Kidney epithelial cell (primary cell): ENCODE measurements around the gene FANCE. TPM values are rescaled to one million over a fixed set of nuclear protein-coding genes. Genes with fewer than 3 reads are reported as not detected.

Experiments used
- DNase-seq: peaks from one replicate; pipeline ENCODE4 v3.0.0-alpha.2; 2010; ENCODE audit warnings: low read depth
- H3K27me3 ChIP-seq: 2 replicates; pipeline ENCODE4 v1.6.0; 2011; ENCODE audit warnings: low read length; ENCODE audit not compliant: control insufficient read depth, insufficient read depth
- H3K36me3 ChIP-seq: 2 replicates; pipeline ENCODE4 v1.5.1; 2011; ENCODE audit warnings: low read length; ENCODE audit not compliant: control insufficient read depth, insufficient read depth
- H3K4me3 ChIP-seq: 2 replicates; pipeline ENCODE4 v1.5.1; 2011; ENCODE audit warnings: low read depth, mild to moderate bottlenecking, control low read depth, low read length
- total RNA-seq: library from RNA; depleted of rRNA; stranded (reverse); fragments of >200 nt; gene quantifications from 2 replicates; pipeline ENCODE4 v1.2.3, GENCODE V29; 2015
- TF ChIP-seq, protein P1 (sequence below): IDR thresholded peaks from 2 replicates; pipeline ENCODE4 v1.5.1; 2011; ENCODE audit warnings: mild to moderate bottlenecking, moderate library complexity, low read length, control low read depth, inconsistent platforms; ENCODE audit not compliant: insufficient read depth, poor library complexity, severe bottlenecking

FANCE gene
- total RNA-seq, 1 donor from 2014 or later = 5.8 TPM

DNA sequence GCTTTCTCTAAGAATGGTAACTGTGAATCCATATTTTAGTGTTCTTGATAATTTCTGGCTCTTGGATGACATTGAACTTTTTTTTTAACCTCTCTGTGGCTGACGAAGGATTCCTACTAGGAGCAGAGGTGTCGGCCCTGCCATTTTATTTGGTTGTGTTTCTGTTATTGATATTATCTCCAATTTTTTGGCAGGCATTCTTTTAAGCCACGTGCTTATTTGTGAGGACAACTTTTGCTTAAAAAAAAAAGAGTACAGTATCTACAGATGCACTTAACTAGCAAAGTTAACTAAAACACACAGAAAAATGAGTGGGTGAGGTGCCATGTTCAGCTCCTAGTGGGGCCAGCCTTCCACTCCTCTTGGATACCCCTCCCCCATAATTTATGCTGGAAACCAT lies 1.1 kb downstream of the FANCE start:
- no peaks in the 10 kb centered on the region for H3K36me3 ChIP-seq
- TF ChIP-seq, protein P1, sequence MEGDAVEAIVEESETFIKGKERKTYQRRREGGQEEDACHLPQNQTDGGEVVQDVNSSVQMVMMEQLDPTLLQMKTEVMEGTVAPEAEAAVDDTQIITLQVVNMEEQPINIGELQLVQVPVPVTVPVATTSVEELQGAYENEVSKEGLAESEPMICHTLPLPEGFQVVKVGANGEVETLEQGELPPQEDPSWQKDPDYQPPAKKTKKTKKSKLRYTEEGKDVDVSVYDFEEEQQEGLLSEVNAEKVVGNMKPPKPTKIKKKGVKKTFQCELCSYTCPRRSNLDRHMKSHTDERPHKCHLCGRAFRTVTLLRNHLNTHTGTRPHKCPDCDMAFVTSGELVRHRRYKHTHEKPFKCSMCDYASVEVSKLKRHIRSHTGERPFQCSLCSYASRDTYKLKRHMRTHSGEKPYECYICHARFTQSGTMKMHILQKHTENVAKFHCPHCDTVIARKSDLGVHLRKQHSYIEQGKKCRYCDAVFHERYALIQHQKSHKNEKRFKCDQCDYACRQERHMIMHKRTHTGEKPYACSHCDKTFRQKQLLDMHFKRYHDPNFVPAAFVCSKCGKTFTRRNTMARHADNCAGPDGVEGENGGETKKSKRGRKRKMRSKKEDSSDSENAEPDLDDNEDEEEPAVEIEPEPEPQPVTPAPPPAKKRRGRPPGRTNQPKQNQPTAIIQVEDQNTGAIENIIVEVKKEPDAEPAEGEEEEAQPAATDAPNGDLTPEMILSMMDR = no peak
- H3K4me3 ChIP-seq = no peak overlapping the region
- DNase-seq = no peak
- no peaks in the 10 kb centered on the region for H3K27me3 ChIP-seq

DNA sequence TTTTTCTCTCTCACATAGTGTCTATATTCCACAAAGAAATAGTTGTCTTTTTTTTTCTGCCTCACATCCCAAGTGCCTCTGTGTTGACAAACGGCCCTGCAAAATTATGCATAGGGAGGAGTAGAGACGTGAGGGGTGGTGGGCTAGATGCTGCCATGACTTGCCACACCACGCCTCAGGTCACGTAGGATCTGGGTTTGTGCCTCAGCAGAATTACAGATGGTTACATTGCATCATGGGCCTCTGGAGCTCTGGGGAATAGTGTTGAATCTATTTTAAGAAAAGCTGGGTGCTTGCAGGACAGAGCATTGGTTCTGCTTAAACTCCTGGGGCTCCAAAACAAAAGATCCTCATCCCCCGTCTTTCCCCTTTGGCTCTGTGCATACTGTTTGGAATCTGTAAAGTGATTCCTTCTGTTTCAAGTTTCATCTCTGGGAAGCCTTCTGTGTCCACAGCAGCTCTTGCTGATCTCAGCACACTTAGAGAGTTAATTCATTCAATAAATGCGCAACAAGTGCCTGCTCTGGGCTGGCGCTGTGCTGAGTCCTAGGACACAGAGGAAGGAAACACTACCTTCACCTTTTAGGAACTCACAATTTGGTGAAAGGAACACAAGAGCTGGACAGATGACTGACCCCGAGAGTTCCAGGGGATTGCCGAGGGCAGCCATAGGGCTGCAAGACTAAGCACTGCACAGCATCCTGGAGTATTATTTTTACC lies 2.4 kb downstream of the FANCE start:
- DNase-seq = no peak
- Histone ChIP-seq H3K36me3 (no peaks in the 10 kb centered on the region), H3K27me3 (no peaks in the 10 kb centered on the region), H3K4me3 (no peak overlapping the region)
- TF ChIP-seq, protein P1 = no peak

DNA sequence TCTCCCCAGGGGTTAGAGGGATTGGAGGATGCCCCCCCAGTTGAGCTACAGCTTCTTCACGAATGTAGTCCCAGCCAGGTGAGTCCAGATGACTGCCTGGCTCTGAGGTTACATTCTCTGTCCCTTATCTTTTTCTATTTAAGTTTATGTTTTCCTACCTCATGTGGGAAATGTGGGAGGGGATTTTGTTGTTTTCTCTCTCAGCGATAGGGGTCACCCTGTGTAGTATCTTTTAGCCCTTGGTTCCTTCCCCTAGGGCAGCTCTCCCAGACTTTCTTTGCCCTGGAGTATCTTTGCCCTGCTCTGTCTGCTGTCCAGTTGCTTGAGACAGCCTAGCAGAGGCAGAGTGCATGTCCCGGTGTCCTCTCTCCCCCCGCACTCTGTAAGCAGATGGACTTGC lies 5.8 kb downstream of the FANCE start:
- no peaks in the 10 kb centered on the region for H3K36me3 ChIP-seq
- no peaks in the 10 kb centered on the region for H3K27me3 ChIP-seq
- DNase-seq = no peak
- TF ChIP-seq, protein P1 = no peak
- H3K4me3 ChIP-seq = no peak overlapping the region

DNA sequence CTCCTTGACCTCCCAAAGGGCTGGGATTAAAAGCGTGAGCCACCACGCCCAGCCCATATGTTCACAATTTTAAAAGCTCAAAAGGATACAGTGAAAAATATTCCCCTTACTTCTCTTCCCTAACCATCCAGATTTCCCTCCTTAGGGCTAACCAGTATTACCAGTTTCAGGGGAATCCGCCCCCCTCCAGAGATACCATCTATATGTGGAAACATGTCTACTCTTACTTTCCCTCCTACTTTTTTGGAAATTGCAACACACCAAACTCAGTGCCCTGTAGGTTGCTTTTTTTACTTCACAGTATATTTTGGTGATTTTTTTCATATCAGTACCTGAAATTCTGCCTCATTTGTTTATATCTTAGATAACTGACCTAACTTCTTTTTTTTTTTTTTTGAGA lies 9.1 kb downstream of the FANCE start:
- DNase-seq = no peak
- Histone ChIP-seq H3K27me3 (no peaks in the 10 kb centered on the region), H3K4me3 (no peak overlapping the region), H3K36me3 (no peaks in the 10 kb centered on the region)
- TF ChIP-seq, protein P1 = no peak

DNA sequence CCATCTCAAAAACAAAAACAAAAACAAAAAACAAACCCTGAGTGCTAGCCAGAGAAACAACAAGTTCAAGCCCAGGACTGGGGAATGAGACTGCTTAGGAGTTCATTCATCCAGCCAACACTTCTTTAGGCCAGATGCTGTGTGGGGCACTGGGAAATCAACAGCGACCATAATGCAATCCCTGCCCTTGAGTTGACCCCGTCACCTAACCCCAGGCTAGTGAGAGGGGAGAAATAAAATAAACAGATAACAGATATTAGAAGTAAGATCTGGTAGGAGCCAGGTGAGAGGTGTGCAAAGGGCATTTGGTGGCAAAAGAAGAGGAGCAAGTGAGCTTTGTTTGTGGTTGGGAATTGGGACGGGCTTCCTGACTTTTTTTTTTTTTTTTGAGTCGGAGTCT lies 11.2 kb downstream of the FANCE start:
- DNase-seq = no peak
- Histone ChIP-seq H3K4me3 (no peak overlapping the region), H3K27me3 (no peaks in the 10 kb centered on the region), H3K36me3 (no peaks in the 10 kb centered on the region)
- TF ChIP-seq, protein P1 = no peak

DNA sequence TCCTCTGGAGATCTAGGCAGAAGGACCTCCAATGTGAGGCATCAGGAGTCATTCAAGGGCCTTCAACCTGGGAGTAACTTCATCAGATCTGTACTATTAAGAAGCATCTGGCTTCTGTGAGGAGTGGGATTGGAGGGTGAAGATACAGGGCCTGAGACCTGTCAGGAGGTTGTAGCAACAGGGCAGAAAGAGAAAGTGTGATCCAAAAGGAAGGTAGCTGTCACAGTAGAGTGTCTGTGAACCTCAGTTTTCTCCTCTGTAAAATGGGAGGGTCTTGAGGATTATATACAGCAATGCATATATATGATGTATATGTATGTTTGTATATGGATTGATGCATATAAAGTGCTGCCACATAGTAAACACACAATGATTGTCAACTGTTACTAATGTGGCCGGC lies 13.5 kb downstream of the FANCE start:
- no peak for DNase-seq
- H3K4me3 ChIP-seq = no peak overlapping the region
- H3K36me3 ChIP-seq = peaks cover 3% of the 10 kb centered on the region
- TF ChIP-seq, protein P1 = no peak
- H3K27me3 ChIP-seq = no peaks in the 10 kb centered on the region
